Erythroblast (primary cell): ENCODE results near the gene GNG7.
A peak's percentile ranks its signal among the peaks of the same experiment; 100 is the strongest.
"Not testable (repeated sequence)": the region's sequence is repeated elsewhere in the genome, so short reads cannot be mapped to it uniquely, and the experiment has no call there.

Experiments used
- DNase-seq, 2 experiments: peaks; one replicate each; lab custom pipeline; 2025; lab: John Stamatoyannopoulos, UW
- GATA1 ChIP-seq: IDR thresholded peaks from 2 replicates; pipeline ENCODE4 v1.6.1; 2011; ENCODE audit warnings: low read depth, mild to moderate bottlenecking, control low read depth, low read length, moderate library complexity
- POLR2A ChIP-seq: IDR thresholded peaks from 2 replicates; pipeline ENCODE4 v1.6.1; 2011; ENCODE audit warnings: mild to moderate bottlenecking, low read length

The GNG7 gene

DNA sequence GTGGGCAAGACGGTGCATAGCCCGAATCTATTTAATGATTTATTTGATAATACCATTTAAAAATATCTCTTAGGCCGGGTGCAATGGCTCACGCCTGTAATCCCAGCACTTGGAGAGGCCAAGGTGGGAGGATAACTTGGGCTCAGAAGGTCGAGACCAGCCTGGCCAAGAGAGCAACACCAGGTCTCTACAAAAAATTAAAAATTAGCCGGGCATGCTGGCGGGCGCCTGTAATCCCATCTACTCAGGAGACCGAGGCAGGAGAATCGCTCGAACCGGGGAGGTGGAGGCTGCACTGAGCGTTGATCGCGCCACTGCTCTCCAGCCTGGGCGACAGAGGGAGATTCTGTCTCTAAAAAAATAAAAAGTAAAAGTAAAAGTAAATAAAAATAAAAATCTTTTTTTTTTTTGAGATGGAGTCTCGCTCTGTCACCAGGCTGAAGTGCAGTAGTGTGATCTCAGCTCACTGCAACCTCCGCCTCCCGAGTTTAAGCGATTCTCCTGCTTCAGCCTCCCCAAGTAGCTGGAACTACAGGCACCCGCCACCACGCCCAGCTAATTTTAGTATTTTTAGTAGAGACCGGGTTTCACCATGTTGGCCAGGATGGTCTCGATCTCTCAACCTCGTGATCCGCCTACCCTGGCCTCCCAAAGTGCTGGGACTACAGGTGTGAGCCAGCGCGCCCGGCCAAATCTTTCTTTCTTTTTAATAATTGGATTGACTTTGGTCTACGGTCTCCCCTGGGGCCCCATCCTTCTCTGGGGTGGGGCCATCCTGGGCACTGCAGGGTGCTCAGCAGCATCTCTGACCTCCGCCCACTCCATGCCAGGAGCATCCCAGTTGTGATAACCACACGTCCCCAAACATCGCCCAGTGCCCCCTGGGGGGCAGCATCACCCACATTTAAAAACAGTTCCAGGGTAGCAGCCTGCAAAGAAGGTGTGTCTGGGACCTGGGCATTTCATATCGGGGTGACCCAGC is 90.7 kb downstream of the GNG7 start:
- no peak for TF ChIP-seq GATA1
- TF ChIP-seq POLR2A, result no peak
- no peak for DNase-seq

DNA sequence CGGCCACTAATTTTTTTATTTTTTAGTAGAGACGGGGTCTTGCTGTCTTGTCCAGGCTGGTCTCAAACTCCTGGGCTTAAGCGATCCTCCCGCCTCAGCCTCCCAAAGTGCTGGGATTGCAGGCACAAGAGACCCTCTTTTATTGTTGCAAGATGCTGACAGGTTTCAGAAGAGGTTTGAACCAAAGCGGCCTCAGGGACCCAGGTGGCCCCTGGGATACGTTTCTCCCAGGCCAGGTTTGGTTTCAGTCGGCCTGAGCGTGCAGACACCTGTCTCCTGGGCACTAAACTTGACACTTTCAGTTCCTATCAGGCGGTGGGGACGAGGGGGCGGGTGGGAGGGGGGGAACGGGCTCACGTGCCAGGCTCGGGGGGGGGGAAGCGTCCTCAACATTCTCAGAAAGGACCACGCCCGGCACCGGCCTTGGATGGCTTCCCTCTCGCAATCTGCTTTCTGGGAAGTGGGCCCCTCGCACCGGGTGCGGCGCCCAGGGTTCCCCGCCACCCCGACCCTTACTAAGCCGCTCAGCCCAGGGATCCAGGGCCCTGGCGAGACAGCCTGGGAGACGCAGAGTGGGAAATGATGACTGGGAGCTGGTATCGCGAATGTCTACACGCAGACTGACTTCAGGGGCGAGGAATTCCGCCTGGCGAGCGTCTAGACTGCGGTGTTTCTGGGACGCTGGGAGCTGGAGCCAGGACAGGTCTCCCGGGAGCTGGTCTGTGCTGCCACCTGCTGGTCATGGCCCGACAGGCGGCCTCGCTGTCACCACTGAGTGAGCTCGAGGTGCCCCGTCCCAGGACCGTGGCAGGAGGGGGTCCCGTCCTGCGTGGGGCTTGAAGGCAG is 91.6 kb downstream of the GNG7 start:
- no peak for TF ChIP-seq POLR2A
- TF ChIP-seq GATA1, result no peak
- peak in 1 of 2 experiments; percentile 87 for DNase-seq

DNA sequence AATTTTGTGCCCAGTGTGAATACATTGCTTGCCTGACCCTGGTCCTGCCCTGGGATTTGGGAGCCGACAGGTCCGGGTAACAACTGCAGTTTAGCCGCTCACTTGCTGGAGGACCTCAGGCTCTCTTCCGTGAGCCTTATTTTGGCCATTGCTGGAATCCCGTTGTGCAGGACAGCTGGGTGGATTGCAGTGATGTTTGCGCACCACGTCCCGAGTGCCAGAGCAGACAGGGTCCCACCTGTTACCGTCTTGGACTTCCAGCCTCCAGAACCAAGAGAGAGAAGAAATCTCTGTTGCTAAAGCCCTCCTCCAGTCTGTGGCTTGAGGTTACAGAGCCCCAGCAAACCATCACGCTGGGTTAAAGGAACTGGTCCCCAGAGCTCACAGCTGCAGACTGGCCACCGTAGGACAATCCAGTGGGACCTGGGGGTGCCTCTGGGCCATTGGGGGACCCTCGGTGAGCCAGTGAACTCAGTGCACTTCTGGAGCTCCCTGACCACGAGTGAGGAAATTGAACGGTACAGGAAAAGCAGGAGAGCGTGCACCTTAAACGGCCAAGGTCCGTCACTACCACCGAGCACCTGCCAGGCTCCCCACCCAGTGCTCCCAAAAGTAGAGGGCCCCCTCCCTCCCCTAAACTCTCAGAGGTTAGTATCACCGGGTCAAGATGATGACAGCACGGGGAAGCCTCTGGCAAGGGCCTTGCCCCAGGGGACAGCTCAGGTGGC is 92.9 kb downstream of the GNG7 start:
- no peak for DNase-seq
- TF ChIP-seq GATA1, result no peak
- TF ChIP-seq POLR2A, result no peak

DNA sequence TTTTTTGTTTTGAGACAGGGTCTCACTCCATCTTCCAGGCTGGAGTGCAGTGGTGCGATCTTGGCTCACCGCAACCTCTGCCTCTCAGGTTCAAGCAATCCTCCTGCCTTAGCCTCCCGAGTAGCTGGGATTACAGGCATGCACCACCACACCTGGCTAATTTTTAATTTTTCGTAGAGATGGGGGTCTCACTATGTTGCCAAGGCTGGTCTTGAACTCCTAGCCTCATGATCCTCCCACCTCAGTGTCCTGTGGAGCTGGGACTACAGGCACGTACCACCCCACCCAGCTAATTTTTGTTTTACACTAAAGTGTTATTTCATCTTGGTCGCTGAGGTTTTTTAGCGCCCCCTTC is 93.5 kb downstream of the GNG7 start:
- not testable (repeated sequence) for DNase-seq

DNA sequence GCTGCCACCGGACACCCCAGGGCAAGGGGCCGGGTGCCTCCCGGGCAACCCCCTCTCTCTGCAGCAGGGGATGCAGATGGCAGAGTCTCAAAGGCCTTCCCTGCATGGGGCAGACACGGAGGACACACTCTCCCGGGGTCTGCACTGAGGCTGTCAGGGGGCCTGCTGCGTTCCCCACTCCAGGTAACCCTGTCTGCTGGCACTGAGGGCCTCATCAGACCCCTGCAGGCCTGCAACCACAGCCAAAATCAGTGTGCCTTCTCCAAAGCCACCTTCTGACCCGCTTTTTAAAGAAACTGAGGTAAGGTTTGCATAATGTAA is 93.9 kb downstream of the GNG7 start:
- TF ChIP-seq GATA1 (no peak), POLR2A (no peak)
- DNase-seq, result no peak

DNA sequence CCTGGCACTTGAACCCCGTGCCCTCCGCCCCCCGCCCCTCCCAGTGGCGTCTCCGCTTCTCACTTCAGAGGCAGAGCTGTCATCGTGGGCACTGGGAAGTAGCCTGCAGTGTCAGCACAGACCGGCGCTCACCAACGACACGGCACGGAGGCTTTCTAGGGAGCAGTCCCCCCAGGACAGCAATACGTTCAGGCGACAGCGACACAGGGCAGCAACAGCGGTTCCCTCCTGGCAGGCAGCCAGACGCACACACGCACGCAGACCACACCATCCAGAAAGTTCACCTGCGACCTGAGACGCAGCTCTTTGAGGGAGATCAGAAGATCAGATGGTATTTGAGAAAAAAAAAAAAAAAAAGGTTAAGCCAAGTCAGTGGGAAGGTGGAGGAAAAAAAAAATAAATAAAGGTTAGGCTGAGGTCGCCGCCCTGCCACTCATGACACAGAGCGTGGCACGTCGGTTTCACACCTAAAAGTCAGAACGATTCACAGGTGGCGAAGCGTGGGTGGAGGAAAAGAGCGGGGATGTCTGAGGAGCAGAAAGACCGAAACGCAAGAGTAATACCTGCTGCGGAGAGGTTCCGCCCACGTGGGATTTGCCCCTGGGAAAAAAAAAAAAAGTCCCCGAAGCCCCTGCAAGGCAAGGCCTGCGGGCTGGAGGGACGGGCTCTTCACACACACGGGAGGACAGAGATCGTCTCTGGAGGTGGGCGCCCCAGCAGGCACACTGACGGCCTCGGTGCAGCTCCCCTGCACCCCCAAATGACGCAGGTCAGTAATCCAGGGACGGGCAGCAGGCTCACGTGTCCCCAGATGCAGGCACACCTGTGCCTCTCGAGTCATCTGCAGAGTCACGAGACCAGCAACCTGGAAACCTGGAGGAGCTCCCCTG is 94.5 kb downstream of the GNG7 start:
- TF ChIP-seq POLR2A (no peak), GATA1 (no peak)
- no peak for DNase-seq

DNA sequence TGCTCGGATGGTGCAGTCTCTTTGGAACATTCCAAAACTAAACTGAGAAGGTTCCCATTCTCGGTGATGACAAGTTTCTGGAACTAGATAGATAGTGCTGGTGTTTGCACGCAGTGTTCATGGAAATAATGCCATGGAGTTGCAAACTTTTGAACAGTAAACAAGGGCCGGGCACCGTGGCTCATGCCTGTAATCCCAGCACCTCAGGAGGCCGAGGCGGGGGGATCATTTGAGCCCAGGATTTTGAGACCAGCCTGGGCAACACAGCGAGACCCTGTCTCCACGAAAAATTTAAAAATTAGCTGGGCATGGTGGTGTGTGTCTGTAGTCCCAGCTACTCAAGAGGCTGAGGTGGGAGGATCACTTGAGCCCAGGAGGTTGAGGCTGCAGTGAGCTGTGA is 95.7 kb downstream of the GNG7 start:
- DNase-seq, result not testable (repeated sequence)

DNA sequence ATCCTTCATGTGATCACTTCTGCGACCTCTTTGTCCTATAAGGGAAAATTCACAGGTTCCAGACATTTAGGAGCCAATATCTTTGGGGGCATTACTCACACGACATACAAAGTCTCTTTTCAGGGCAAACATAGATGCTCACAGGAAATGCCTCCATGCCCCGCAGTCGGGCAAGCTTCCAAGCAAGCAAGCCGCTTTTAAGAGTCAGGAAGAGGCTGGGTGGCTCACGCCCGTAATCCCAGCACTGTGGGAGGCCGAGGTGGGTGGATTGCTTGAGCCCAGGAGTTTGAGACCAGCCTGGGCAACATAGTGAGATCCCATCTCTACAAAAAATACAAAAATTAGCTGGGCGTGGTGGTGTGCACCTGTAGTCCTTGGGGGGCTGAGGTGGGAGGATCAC is 96.6 kb downstream of the GNG7 start:
- DNase-seq, result not testable (repeated sequence)

DNA sequence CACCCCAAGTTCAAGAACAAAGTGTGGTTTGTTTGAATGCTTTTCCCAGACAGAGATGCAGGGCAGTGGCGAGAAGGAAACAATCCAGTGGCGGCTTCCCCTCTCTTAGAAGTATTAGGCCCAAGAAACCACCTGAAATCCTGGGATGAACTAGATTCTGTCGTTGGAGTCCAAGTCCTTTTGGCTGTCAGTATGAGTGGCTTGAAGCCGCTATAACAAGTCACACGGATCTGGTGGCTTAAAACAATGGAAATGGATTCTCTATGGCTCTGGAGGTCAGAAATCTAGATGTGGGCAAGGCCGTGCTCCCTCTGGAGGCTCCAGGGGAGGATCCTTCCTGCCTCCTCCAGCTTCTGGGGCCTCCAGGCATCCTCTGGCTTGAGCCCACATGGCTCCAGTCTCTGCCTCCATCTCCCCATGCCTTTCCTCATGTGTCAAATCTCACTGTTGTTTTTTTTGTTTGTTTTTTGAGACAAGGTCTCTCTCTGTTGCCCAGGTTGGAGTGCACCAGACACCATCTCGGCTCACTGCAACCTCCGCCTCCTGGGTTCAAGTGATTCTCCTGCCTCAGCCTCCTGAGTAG is 97.7 kb downstream of the GNG7 start:
- TF ChIP-seq GATA1, result no peak
- no peak for TF ChIP-seq POLR2A
- DNase-seq, result no peak

DNA sequence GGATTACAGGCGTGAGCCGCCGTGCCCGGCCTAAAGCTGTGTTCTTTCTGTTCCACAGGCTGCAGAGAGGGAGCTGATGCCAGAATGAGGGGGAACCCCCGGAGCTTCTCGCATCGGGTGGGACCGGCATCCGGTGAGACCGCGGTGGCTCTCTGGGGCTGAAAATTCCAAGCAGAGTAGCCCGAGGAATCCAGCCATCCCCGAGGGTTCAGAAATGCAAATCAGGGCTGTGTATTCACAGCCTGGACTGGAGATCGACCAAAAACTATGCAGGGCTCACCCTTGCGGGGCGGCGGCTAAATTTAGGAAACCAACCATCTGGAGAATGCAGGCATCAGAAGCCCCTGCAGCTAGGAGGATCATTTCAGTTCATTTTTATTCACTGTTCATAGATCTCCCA is 99.2 kb downstream of the GNG7 start:
- TF ChIP-seq GATA1 (no peak), POLR2A (no peak)

DNA sequence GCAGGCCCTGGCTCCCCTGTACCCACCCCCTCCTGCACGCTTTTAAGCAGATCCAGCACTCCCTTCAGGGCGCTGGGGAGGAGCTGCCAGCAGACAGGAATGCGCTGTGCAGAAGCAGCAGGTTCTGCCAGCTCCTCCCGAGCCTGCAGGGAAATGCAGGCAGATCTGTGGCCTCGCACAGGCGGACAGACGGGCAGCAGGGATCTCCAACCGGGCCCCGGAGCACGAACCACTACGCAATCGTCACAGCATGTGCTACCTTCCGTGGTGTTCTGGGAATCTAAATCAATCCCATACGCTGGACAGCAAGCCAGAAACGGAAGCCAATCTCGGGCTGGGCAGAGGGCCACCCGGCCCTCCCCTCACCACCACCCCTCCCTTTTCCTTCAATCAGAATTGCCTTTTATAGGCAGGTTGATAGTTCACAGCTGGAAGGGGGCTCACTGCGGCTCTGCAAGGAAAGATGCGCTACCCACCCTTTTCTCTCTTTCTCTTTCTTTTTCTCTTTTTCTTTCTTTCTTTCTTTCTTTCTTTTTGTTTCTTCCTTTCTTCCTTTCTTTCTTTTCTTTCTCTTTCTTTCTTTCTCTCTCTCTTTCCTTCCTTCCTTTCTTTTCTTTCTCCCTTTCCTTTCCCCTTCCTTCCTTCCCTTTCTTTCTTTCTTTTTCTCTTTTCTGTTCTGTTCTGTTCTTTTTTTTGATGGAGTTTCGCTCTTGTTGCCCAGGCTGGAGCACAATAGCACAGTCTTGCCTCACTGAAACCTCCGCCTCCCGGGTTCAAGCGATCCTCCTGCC is 99.9 kb downstream of the GNG7 start:
- no peak for DNase-seq
- no peak for TF ChIP-seq POLR2A
- TF ChIP-seq GATA1, result no peak

More for the DNA sequence above, 99.2 kb downstream of the GNG7 start:
- no peak for DNase-seq
